Coronary artery (tissue), 2 donors: ENCODE results near the gene INPP5F.

Source experiments
- DNase-seq: peaks from one replicate; pipeline ENCODE4 v3.0.0-alpha.2; 2017; ENCODE audit warnings: low spot score
- H3K27ac ChIP-seq, 2 donors: fragments of 200-600 bp; sonication (generic); one replicate each; pipeline ENCODE4 v1.5.1; 2016 to 2019
- H3K4me3 ChIP-seq: fragments of 200-600 bp; sonication (generic); 2 replicates; pipeline ENCODE4 v1.5.1; 2016; ENCODE audit warnings: mild to moderate bottlenecking, moderate library complexity
- TF ChIP-seq, protein P1 (sequence below): fragments of 200-600 bp; sonication (generic); IDR thresholded peaks from one replicate; pipeline ENCODE4 v1.5.1; 2019; ENCODE audit warnings: antibody characterized with exemption

Gene INPP5F

DNA sequence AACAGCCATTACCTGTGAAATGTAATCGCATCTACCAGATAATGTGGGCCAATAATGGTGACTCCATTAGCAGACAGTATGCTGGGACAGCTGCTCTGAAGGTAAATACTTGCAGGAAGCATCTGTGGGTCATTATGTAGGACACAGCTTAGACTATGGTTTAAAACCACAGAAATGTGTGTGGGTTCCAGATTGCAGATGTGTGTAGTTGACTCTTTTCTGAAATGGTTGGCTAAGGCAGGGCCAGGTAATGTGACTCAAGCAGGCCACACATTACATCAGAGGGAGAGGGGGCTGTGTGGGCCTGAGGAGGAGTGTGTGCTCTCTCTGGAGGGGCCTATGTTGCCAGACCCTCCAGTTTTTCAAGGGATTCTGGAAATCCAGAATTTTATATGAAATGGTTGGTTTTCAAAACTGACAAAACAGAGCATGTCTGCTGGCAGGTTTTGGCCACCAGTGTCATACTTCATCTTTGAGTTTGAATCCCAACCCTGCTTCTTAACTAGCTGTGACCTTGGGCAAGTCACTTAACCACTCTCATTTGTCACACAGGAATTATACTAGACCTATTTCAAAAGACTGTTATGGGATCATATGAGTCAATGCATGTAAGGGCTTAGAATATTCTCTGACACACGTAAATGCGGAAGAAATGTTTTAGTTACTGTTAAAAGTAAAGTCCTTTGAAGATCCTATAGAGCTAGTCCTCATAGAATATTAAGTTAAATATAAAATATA, 82.3 kb downstream of the INPP5F start:
- Histone ChIP-seq H3K27ac (no peak overlapping the region), H3K4me3 (no peak overlapping the region)
- no peak for DNase-seq
- TF ChIP-seq, protein P1, sequence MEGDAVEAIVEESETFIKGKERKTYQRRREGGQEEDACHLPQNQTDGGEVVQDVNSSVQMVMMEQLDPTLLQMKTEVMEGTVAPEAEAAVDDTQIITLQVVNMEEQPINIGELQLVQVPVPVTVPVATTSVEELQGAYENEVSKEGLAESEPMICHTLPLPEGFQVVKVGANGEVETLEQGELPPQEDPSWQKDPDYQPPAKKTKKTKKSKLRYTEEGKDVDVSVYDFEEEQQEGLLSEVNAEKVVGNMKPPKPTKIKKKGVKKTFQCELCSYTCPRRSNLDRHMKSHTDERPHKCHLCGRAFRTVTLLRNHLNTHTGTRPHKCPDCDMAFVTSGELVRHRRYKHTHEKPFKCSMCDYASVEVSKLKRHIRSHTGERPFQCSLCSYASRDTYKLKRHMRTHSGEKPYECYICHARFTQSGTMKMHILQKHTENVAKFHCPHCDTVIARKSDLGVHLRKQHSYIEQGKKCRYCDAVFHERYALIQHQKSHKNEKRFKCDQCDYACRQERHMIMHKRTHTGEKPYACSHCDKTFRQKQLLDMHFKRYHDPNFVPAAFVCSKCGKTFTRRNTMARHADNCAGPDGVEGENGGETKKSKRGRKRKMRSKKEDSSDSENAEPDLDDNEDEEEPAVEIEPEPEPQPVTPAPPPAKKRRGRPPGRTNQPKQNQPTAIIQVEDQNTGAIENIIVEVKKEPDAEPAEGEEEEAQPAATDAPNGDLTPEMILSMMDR, result no peak

DNA sequence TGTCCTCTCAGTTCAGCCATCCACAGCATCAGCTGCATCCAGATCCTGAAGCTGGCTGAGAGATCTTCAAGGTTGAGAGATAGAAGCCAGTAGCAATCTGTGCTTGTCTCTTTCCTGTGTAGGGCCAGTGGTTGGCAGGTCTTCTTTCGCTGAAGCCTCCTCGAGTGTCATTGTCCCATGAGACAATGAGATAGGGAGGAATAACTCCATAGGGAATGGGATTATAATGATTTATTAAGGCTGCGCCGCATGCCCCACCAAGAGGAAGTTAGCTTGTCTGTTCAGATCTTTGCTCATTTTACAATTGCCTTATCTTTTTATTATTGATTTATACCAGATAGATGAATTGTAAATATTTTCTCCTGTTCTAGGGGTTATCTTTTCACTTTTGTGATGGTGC, 85.3 kb downstream of the INPP5F start:
- Histone ChIP-seq H3K27ac (no peak overlapping the region), H3K4me3 (no peak overlapping the region)
- TF ChIP-seq, protein P1, result no peak
- no peak for DNase-seq

DNA sequence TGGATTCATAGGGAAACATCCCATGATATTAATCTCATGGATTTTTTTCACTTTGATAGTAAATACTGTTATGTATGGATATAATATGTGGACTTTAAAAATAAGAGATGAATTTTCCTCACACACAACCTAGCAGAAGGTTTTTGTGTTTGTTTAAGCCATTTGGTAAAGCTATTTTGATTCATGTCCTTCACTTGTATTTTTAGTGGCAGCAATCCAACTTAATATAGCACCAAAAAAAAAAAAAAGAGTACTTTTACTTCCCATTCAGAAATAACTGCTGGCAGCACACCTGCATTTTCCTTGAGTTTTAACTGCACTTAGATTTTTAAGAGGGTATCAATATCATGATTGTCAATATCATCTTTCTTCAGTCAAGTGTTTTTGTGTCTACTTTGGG, 86.8 kb downstream of the INPP5F start:
- Histone ChIP-seq H3K4me3 (no peak overlapping the region), H3K27ac (no peak overlapping the region)
- TF ChIP-seq, protein P1, result no peak
- DNase-seq, result no peak

DNA sequence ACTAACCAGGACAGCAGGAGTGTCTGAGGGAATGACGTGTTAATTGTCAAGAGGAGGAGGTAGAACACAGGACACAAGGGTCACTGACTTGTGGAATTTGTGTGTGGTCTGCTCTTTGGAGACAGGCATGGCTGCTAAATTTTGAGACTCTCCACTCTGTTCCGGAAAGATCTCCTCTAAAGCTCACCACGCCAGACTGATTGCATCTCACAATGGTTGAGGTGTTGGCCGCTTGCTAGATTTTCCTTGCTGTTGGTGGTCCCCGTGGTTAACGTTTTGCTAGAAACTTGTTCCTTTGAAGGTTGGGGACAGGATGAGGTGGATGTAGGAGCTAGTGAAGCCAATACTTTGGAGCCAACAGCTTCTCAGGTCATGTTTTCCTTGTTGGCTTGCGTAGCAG, 89.8 kb downstream of the INPP5F start:
- TF ChIP-seq, protein P1, result no peak
- Histone ChIP-seq H3K4me3 (no peak overlapping the region), H3K27ac (no peak overlapping the region)
- no peak for DNase-seq

DNA sequence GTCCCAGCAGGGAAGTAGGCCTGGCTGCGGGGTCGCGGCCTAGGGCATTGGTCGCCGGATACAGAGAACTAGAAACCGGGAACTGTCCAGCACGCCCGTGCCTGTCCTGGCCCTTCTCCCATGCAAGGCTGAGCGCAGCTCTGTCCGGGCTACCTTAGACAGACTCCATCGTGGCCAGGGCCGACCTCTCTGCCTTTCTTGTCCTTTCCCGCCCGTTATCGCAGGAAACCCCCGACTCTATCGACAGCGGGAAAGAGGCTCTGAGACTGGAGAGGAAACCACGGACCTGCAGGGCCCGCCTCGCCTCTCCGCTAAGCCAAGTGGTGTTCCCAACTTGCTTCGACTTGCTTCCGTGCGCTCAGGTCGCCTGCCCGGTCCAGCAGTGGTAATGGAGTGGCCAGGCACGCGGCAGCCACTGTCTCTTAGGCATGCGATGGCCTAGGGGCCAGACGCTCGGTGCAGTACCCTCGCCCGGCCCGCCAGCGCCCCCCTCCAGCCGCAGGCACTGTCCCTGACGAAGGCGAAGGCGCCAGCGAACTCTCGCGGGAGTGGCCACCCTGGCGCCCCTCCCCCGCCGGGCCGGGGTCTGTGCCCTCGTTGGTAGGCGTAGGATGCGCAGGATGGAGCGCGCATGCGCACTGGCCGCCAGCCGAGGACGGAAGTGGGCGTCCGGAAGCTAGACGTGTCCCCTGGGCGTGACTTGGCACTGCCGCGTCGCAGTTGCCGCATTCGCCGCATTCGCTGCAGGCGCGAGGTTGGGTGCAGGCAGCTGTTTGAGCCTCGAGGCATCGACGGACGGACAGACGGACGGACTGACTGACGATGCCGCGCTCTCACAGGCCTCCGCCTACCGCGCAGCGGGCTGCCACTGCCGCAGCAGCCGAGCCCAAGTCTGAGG, 92.4 kb downstream of the INPP5F start:
- peak; percentile 76 for DNase-seq
- TF ChIP-seq, protein P1, result no peak
- Histone ChIP-seq H3K27ac (peak overlapping the region in 1 of 2 donors; percentile 47), H3K4me3 (peak overlapping the region; percentile 66)

DNA sequence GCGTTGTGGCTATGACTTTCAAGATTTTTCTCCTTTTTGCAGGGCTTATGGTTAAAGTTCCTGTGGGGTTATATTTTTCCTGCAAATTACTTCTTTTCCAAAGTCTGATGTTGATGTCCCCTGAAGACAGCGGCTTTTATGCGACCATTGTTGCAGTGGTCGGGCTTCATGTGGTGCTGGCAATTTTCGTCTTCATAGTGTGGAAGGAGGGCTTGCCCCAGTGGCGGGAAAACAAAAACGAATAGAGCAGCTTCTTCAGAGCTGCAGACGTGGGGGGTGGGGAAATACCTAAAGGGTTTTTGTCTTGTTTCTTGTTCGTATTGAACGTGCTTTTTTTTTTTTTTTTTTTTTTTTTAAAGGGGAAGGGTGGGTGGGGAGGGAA, 93.0 kb downstream of the INPP5F start:
- TF ChIP-seq, protein P1, result no peak
- peak overlapping the region in 1 of 2 donors; percentile 47 for H3K27ac ChIP-seq
- DNase-seq, result no peak

DNA sequence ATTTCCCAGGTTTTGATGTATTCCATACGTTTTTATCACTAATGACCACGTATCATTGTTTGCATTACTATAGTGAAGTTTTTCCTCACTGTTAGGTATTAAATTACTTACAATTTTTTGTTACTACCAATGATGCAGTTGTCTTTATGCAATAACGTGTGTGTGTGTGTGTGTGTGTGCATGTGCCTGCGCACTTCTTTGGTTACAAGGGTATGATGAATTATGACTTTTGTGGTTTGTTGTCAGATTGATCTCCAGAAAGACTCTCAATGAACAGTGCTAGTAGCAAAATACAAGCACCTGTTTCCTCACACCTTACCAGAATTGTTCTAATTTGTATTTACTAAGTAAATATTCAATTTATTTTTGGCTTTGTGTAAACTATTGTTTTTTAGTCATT, 95.3 kb downstream of the INPP5F start:
- H3K4me3 ChIP-seq, result no peak overlapping the region
- DNase-seq, result no peak
- H3K27ac ChIP-seq, result no peak overlapping the region
- TF ChIP-seq, protein P1, result no peak

More for the DNA sequence above, 93.0 kb downstream of the INPP5F start:
- H3K4me3 ChIP-seq, result peak overlapping the region; percentile 66
